Upper lobe of left lung (tissue), 6 donors: ENCODE data around the gene FAM120B. TPM values are rescaled to one million over a fixed set of nuclear protein-coding genes. Genes with fewer than 3 reads are reported as not detected.
"Not testable (repeated sequence)": the region's sequence is repeated elsewhere in the genome, so short reads cannot be mapped to it uniquely, and the experiment has no call there.

ENCODE experiments used
- ATAC-seq, 2 donors: fragments of 200-7000 bp; cut with Tn5 transposase; one replicate each; pipeline ENCODE4 v1.9.1; 2022; ENCODE audit warnings: mild to moderate bottlenecking in 2 of 2, moderate library complexity in 2 of 2; ENCODE audit not compliant: low FRiP score in 2 of 2
- DNase-seq, 2 donors: peaks; one replicate each; pipeline ENCODE4 v3.0.0-alpha.2; 2019 to 2020
- H3K27ac ChIP-seq, 4 donors: fragments of 200-600 bp; sonication (generic); one replicate each; pipeline ENCODE4 v1.5.1; 2016 to 2019
- H3K27me3 ChIP-seq, 4 donors: fragments of 200-600 bp; sonication (generic); one replicate each; pipeline ENCODE4 v1.5.1; 2017 to 2019
- H3K36me3 ChIP-seq, 4 donors: fragments of 200-600 bp; sonication (generic); one replicate each; pipeline ENCODE4 v1.5.1; 2016 to 2019
- H3K4me1 ChIP-seq, 4 donors: fragments of 200-600 bp; sonication (generic); one replicate each; pipeline ENCODE4 v1.5.1; 2018 to 2019
- H3K4me3 ChIP-seq, 4 donors: fragments of 200-600 bp; sonication (generic); one replicate each; pipeline ENCODE4 v1.5.1; 2017 to 2019; ENCODE audit warnings: mild to moderate bottlenecking in 2 of 4, moderate library complexity in 1 of 4
- H3K9me3 ChIP-seq, 4 donors: fragments of 200-600 bp; sonication (generic); one replicate each; pipeline ENCODE4 v1.5.1; 2018 to 2019
- EP300 ChIP-seq, 4 donors: sonication (generic); formaldehyde crosslinking; IDR thresholded peaks; one replicate each; pipeline ENCODE4 v1.5.1; 2017; ENCODE audit warnings: antibody characterized with exemption in 4 of 4, control low read depth in 2 of 4
- POLR2A ChIP-seq, 4 donors: fragments of 450-650 bp; IDR thresholded peaks; one replicate each; pipeline ENCODE4 v1.5.1; 2016 to 2017; ENCODE audit warnings: antibody characterized with exemption in 4 of 4, mild to moderate bottlenecking in 2 of 4
- POLR2AphosphoS5 ChIP-seq, 2 donors: sonication (generic); formaldehyde crosslinking; IDR thresholded peaks; one replicate each; pipeline ENCODE4 v1.5.1; 2017; ENCODE audit warnings: antibody characterized with exemption in 2 of 2
- WGBS, 2 donors: methylation state at CpG; one replicate each; pipeline ENCODE4 v1.1.5; 2017 to 2018; 5-methylcytosine and 5-hydroxymethylcytosine counted together
- total RNA-seq, 6 donors: library from RNA; depleted of rRNA in 4 of 6; stranded (reverse); fragments of >200 nt in 4 of 6; gene quantifications; one replicate each; pipeline versions ENCODE4 v1.1.0 to v1.2.1, GENCODE V29; 2016 to 2021
- TF ChIP-seq, protein P1 (sequence below), 6 experiments: fragments of 450-650 bp in 4 of 6; fragments of 200-600 bp in 2 of 6; sonication (generic) in 2 of 6; IDR thresholded peaks; one replicate each; pipeline ENCODE4 v1.5.1; 2016 to 2019; ENCODE audit warnings: antibody characterized with exemption in 6 of 6
- donor health status: DM: no; HTN: no; CAD: no; lungs with moderate emphysema.
- donor health status: DM: no; HTN: yes; CAD: no; lungs with severe emphysema.

The FAM120B gene
- total RNA-seq, 6 donors from 2014 or later = 20.1 to 51.3 (median 28.3) TPM

DNA sequence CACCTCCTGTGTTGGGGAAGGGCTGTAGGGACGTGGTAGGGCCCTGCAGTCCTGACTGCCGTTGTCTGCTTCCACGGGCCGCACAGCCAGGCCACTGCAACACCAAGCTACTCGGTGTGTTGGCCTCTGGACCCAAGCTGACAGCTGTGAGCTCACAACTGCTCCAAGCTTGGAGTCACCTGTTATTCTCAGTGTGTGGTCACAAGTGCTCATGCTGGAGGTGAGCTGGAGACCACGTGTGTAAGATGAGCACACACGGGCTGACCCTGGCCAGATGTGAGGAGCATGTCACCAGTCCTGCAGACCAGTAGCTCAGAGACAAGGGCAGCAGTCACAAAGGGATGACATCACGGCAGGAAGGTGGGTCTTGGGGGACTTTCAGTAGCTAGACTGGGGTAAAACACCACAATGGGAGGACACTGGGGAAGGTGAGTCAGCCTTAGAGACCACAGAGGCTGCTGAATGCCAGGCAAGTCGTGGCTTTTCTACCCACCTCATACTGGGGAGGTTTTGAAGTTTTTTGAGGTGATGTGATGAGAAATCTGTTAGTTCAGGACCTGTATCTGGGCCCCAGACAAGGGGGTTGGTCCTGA is 87.3 kb downstream of the FAM120B start:
- H3K27me3 ChIP-seq = no peaks in the 10 kb centered on the region
- no peak overlapping the region for H3K27ac ChIP-seq
- WGBS, 2 donors = 90 to 98% methylated on average over 5 to 6 of the region's 9 CpGs
- H3K9me3 ChIP-seq = no peaks in the 10 kb centered on the region
- H3K4me1 ChIP-seq = peaks cover 0 to 7% (median 0%) of the 10 kb centered on the region in 4 donors
- ATAC-seq (no peak), DNase-seq (no peak)
- no peak overlapping the region for H3K4me3 ChIP-seq
- TF ChIP-seq, protein P1, sequence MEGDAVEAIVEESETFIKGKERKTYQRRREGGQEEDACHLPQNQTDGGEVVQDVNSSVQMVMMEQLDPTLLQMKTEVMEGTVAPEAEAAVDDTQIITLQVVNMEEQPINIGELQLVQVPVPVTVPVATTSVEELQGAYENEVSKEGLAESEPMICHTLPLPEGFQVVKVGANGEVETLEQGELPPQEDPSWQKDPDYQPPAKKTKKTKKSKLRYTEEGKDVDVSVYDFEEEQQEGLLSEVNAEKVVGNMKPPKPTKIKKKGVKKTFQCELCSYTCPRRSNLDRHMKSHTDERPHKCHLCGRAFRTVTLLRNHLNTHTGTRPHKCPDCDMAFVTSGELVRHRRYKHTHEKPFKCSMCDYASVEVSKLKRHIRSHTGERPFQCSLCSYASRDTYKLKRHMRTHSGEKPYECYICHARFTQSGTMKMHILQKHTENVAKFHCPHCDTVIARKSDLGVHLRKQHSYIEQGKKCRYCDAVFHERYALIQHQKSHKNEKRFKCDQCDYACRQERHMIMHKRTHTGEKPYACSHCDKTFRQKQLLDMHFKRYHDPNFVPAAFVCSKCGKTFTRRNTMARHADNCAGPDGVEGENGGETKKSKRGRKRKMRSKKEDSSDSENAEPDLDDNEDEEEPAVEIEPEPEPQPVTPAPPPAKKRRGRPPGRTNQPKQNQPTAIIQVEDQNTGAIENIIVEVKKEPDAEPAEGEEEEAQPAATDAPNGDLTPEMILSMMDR (IDR thresholded peaks at IDR 0.05) = no peak
- TF ChIP-seq EP300 (IDR thresholded peaks at IDR 0.05) (no peak), POLR2AphosphoS5 (IDR thresholded peaks at IDR 0.05) (no peak), POLR2A (IDR thresholded peaks at IDR 0.05) (no peak)
- H3K36me3 ChIP-seq = peaks cover 25 to 81% (median 47%) of the 10 kb centered on the region in 4 donors

DNA sequence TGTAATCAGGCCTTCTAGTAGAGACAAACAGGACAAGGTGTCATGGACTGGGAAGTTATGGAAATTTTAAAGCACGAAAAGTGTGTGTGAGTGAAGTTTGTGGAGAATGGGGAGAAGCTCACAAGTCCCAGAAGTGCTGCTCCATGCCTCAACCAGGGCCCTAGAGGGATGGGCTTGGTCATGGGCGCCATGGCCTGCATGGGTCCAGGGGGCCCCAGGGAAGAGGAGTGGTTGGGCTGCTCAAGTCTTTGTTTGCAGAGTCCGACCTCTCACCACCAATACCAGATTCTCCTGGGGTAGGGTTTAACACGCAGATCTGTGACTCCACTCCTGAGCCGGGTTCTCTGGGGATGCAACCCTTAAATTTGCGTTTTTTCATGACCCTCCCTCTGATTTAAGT is 88.4 kb downstream of the FAM120B start:
- H3K4me1 ChIP-seq = peaks cover 0 to under 1% (median 0%) of the 10 kb centered on the region in 4 donors
- no peaks in the 10 kb centered on the region for H3K9me3 ChIP-seq
- TF ChIP-seq POLR2AphosphoS5 (IDR thresholded peaks at IDR 0.05) (no peak), POLR2A (IDR thresholded peaks at IDR 0.05) (no peak), EP300 (IDR thresholded peaks at IDR 0.05) (no peak)
- TF ChIP-seq, protein P1 (IDR thresholded peaks at IDR 0.05) = no peak
- H3K4me3 ChIP-seq = no peak overlapping the region
- H3K27ac ChIP-seq = no peak overlapping the region
- 96 to 100% methylated on average over 6 of the region's 6 CpGs for WGBS, 2 donors
- no peak for ATAC-seq
- DNase-seq = no peak
- no peaks in the 10 kb centered on the region for H3K27me3 ChIP-seq
- peaks cover 25 to 75% (median 45%) of the 10 kb centered on the region in 4 donors for H3K36me3 ChIP-seq

GRCh38 chr6:170398743-170399369 is 92.3 kb downstream of the FAM120B start:
- peaks cover 11 to 76% (median 48%) of the 10 kb centered on the region in 4 donors for H3K36me3 ChIP-seq
- not testable (repeated sequence) for H3K27me3 ChIP-seq, ATAC-seq, DNase-seq, H3K9me3 ChIP-seq, H3K27ac ChIP-seq, H3K4me3 ChIP-seq, H3K4me1 ChIP-seq
- WGBS, 2 donors = 87 to 89% methylated on average over 1 of the region's 1 CpG

DNA sequence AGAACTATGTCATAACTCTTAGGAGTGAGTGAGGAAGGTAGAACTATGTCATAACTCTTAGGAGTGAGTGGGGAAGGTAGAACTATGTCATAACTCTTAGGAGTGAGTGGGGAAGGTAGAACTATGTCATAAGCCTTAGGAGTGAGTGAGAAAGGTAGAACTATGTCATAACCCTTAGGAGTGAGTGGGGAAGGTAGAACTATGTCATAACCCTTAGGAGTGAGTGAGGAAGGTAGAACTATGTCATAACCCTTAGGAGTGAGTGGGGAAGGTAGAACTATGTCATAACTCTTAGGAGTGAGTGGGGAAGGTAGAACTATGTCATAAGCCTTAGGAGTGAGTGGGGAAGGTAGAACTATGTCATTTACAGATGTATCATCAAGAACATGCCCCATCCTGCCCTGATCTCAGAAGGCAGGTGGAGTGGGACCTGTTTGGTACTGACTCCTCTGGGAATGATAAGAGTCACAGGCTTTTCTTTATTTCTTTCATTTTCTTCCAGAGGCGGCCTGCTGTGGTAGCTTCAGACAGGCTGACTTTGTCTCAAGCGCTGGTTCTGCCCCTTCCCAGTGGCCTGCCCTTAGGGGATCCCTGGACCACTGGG is 93.5 kb downstream of the FAM120B start:
- not testable (repeated sequence) for H3K4me1 ChIP-seq, H3K4me3 ChIP-seq, DNase-seq, ATAC-seq, H3K9me3 ChIP-seq, H3K27ac ChIP-seq, H3K27me3 ChIP-seq
- WGBS, 2 donors = 29 to 93% methylated on average over 2 of the region's 2 CpGs
- peaks cover 13 to 76% (median 51%) of the 10 kb centered on the region in 4 donors for H3K36me3 ChIP-seq

GRCh38 chr6:170402318-170403040 is 95.9 kb downstream of the FAM120B start:
- peaks cover 7 to 66% (median 39%) of the 10 kb centered on the region in 4 donors for H3K36me3 ChIP-seq
- TF ChIP-seq POLR2AphosphoS5 (IDR thresholded peaks at IDR 0.05) = no peak
- TF ChIP-seq, protein P1 (IDR thresholded peaks at IDR 0.05) = no peak
- no peak for TF ChIP-seq POLR2A (IDR thresholded peaks at IDR 0.05)
- H3K9me3 ChIP-seq = no peaks in the 10 kb centered on the region
- no peak overlapping the region for H3K4me3 ChIP-seq
- DNase-seq (no peak), ATAC-seq (no peak)
- H3K27me3 ChIP-seq = no peaks in the 10 kb centered on the region
- H3K4me1 ChIP-seq = no peaks in the 10 kb centered on the region
- H3K27ac ChIP-seq = no peak overlapping the region
- 87 to 89% methylated on average over 13 of the region's 13 CpGs for WGBS, 2 donors
